GM18505 (cell line): ENCODE data around the gene SRPK3.
"Not testable (repeated sequence)": the region's sequence is repeated elsewhere in the genome, so short reads cannot be mapped to it uniquely, and the experiment has no call there.

ENCODE experiments used
- ATAC-seq: cut with Tn5 transposase; IDR thresholded peaks from one replicate; pipeline ENCODE4 v1.9.1; 2021; ENCODE audit not compliant: unreplicated experiment
- POLR2A ChIP-seq: IDR thresholded peaks from 4 replicates; pipeline ENCODE4 v1.6.1; 2011; ENCODE audit warnings: borderline replicate concordance; ENCODE audit not compliant: insufficient read depth, insufficient read length; ENCODE audit errors: extremely low read depth

SRPK3 gene

DNA sequence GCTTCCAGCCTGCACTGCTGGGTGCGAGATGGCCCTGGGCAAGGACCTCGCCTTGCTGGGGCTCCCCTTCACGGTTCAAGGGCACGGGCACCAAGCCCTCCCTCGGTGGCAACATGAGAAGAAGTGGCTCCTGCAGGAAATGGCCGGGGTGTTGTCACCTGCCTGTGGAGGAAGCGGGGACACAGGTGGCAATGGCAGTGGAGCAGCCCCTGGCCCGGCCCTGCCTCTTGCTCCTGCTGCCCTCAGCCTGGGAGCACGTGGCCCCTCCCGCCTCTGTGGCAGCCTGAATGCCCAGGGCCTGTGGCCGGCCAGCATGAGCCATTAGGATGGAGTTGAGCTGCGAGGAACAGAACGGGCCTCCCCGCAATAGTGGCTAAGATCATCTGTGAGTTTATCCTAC, 39.4 kb upstream of the SRPK3 start:
- TF ChIP-seq POLR2A = no peak
- no peak for ATAC-seq

DNA sequence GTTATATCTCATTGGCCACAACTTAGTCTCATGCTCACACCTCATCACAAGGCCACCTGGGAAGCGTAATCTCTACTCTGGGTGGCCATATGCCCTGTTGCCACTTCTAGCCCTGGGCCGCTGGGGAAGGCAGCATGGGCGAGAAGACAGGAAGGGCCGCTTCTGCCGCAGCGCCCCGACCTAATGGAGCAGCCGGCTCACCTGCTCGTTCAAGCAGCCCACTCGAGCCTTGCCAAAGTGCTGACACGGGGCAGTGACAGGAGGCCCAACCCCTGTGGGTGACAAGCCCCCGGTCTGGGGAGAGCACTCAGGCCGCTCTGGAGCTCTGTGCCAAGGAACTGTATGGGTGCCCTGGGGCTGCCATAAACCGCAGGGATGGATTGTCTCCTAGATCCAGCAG, 38.7 kb upstream of the SRPK3 start:
- not testable (repeated sequence) for ATAC-seq

DNA sequence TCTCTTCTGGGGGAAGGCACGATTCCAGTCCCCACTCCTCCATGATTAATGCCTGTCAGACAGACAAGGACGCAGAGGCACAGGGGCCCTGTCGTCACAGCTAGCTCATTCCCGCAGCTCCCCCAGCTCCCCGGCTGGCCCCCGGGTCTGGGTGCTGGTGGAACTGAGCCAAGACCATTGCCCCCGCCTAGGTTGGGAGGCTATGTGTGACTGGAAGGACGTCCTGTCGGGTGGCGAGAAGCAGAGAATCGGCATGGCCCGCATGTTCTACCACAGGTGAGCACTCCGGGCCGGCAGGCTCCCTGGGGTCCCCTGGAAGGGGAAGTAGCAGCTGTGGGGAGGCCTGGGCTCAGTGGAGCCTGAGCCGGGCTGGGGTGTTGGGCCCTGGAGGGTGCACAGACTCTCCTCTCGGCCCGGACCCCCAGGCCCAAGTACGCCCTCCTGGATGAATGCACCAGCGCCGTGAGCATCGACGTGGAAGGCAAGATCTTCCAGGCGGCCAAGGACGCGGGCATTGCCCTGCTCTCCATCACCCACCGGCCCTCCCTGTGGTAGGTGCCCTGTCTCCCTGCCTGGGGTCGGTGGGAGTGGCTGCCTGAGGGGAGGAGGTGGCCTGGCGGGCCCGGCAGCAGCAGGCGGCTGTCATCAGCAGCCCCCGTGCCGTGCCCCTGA, 37.9 kb upstream of the SRPK3 start:
- not testable (repeated sequence) for ATAC-seq

DNA sequence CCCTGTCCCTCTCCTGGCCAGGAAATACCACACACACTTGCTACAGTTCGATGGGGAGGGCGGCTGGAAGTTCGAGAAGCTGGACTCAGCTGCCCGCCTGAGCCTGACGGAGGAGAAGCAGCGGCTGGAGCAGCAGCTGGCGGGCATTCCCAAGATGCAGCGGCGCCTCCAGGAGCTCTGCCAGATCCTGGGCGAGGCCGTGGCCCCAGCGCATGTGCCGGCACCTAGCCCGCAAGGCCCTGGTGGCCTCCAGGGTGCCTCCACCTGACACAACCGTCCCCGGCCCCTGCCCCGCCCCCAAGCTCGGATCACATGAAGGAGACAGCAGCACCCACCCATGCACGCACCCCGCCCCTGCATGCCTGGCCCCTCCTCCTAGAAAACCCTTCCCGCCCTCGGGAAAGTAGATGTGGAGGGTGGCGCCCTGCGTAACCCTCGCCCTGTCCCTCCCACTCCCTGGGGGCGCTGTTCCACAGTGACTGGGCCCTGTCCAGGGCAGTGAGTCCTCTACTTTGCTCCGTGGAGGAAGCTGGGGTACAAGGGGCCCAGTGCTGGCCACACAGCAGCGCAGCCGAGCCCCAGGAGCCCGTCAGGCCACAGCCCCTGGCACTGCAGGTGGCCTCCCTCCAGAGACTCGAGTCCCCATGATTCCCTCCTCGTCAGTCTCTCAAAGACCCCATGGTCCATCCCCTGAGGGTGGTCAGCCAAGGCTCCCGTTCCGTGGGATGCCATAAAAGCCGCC, 37.2 kb upstream of the SRPK3 start:
- ATAC-seq = not testable (repeated sequence)

DNA sequence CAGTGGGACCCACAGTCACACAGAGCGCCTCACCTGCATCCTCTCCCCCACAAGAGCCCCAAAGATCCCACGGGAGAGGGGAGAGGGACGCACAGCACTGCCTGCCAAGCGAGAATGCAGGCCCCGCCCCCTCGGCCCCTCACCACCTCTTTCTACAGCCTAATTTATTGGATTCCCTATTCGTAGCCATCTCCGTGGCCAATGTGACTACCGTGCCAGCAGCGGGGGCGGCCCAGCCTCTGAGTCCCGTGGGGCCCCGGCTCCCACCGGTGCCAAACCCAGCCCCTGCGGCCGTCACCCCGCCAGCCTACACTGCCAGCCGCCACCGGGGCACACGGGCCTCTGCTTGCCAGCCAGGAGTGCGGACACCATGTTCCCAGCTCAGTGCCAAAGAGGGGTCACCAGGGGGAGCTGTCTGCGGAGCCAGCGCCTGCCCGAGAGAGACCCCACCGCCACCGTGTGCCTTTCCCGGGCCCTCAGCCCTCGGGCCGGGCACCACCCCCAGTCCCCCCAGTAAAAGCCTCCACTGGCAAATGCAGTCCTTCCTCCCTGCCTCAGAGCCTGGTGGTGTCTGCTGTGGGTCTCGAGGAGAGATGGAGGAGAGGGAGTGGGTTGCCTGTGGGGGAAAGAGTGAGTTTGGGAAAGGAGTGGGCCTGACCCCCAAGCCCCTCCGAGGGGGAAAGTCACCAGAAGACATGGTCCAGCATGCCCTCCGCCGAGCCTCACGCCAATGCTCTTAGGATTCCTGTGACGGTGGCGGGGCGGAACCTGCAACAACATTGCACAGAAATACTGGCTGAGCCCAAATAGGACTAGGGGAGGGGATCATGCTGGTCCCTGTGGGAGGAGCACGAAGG, 36.4 kb upstream of the SRPK3 start:
- no peak for ATAC-seq

DNA sequence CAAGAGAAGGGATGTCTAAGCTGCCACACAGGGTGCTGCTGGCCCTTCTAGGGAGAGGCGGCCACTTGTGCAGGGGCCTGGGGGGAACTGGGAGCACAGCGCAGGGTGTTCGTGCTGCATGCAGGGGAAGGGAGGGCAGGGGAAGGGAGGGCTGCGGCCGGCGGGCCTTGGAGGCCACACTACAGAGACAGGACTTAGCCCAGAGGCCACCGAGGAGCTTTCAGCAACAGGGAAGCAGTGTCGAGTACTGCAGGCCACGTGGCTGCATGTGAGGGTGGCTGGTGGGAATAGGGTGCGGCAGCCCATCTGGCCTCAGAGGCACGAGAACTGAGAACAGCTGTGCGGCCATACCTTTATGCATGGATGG, 35.8 kb upstream of the SRPK3 start:
- ATAC-seq = not testable (repeated sequence)

More for the DNA sequence above, 36.4 kb upstream of the SRPK3 start:
- TF ChIP-seq POLR2A = no peak

DNA sequence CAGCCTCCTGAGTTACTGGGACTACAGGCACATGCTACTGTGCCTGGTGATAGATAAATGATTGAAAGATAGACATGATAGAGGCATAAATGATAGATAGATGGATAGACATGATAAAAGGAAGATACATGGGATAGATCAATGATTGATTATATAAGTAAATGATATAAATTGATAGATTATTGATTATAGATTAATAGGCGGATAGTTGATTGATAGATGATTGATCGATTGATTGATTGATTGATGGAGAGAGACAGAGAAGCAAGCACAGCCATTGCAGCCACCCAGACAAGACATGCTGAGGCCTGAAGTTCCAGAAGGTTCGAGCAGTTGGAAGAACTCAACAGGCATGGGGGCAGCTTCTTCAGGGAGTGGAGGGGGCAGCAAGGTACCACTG, 34.5 kb upstream of the SRPK3 start:
- ATAC-seq = no peak
- TF ChIP-seq POLR2A = no peak

DNA sequence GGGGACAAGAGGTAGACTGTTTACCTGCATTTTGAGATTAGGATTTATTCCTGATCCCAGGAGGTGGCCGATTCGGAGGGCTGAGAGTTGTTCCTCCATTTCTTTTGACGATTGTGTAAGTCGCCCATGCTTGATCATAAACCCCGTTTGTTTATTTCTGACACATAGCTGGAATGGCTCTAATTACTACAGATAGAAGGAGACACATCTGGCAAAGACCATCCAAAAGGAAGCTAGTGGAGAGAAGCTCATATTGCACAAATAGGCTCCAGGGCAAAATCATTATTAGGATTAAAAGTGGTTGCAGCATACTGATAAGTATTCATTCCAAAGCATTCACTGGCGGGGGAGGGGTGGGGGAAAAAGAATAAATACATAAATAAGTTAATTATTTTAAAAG, 33.9 kb upstream of the SRPK3 start:
- ATAC-seq = not testable (repeated sequence)

DNA sequence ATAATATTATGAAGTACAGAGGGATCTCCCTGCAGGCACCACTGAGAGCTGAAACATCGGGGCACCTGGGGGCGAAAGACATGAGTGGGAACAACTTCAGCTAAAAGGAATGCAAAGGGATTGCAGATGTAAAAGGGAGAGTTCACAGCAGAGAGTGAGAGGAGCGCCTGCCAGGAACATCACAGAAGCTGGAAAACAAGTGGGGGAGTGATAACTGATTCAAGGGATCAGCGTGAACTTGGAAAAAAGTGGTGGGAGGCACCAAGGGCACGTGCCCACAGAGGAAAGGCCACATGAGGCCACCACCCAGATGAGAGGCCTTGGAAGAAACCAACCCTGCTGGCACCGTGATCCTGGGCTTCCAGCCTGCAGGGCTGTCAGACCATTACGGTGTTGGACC, 31.8 kb upstream of the SRPK3 start:
- not testable (repeated sequence) for ATAC-seq

DNA sequence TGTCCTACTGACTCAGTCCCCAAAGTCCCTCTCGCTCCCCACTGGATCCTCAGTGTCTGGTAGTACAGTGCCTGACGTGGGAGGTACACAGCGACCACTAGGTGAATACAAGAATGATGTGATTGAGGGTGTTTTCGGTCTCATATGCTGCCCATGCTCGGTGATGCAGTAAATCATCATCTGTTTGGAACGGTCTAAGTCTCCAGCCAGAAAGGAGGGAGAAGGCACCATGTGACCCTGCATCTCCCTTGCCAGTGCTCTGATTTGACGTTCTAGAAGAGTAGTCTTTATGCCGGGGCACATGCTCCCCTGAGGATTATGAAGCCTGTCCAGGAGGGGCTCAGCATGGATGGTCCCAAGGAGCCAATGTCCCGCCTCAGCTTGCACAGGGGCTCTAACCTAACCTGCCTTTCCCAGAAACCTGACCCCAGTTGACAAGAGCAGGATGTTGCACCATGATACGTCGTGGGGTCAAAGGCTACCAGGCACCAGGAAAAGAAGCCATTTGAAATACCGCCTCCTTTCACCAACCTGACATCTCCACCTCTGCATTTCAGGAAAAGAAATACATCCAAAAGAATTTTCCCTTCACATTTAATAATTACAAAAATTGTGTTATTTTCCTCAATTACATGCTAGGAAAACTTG, 30.6 kb upstream of the SRPK3 start:
- no peak for ATAC-seq
- no peak for TF ChIP-seq POLR2A

DNA sequence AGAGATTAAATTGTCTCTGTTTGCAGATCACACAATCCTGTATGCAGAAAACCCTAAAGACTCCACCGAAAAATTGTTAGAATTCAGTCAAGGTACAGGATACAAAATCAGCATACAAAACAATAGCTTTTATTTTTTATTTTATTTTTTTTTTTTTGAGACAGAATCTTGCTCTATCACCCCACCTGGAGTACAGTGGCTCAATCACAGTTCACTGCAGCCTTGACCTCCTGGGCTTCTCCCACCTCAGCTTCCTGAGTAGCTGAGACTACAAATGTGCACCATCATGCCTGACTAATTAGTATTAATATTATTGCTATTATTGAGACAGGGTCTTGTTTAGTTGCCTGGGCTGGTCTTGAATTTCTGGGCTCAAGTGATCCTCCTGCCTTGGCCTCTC, 25.7 kb upstream of the SRPK3 start:
- no peak for TF ChIP-seq POLR2A
- no peak for ATAC-seq

DNA sequence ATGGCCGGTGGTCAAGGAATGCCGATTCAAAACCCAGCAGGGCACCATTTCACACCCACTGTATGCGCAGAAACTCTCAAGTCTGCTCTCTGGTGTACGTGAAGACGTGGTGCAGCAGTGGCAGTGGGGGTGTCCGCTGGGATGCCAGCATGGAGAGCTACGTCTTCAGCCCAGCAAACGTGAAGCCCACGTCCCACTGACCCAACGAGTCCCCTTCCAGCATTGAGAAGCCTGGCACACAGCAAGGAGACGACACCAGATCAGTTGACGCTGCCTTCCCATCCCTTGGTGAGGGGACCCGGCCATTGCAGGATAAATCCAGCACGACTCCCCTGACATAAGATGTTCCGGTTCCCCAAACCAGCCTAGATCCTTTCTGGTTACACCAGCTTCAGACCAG, 19.0 kb upstream of the SRPK3 start:
- no peak for TF ChIP-seq POLR2A
- ATAC-seq = no peak

DNA sequence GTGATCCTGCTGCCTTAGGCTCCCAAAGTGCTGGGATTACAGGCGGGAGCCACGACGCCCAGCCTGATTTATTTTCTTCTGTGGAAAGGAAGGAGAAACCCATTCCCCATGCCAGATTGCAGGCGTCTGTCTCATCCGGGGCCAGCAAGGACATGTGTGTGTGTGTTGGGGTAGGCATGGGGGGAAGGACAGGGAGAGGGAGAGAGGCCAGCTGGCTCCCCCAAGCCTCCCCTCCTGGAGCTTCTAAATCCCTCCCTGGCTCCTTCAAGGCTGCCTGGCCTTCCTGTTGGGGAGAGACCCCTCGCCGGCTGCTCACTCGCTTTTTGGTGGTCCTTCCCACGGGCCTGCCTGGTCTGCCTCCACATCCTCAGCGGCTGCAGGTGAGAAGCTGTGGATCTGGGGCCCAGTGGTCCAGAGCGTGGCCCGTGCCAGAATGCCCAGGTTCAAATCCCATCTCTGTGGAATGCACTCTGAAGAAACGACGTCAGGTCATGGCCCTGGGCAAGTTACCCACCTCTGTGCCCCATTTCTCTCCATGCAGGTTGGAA, 18.1 kb upstream of the SRPK3 start:
- TF ChIP-seq POLR2A = no peak
- no peak for ATAC-seq
